ENCODE results near the gene IRF3.

The IRF3 gene

DNA sequence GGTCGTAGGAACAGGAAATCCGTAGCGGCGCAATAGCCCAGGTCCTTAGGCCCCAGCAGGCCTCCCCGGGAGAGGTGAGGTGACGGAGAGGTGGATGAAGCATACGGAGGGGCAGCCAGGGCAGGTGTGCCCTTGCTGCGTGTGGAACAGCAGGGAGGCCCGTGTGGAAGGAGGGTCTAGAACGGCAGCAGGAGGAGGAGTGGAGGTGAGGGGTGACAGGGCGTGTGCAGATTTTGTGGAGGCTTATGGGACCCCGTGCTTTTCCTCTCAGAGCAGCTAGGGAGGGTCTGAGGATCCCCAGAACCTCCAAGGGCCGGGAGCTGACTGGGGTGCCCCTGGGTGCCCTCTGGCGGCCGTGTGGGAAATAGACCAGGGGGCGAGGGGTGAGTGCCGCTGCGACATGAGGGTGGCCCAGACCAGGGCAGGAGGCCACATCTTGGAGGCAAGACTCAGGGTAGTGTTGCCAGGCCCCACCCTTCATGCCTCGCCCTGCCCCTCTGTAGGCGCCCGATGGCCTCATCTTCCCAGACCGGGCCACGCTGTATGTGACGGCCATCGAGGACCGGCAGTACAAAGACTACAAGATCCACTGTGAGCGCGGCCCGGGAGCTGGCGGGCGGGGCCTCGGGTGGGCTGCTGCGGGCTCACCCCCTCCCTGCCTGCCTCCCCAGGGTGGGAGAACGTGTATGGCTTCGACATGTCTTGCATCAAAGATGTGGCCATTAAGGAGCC is 18.8 kb upstream of the IRF3 start:
- H3K27ac ChIP-seq: peak overlapping the region; percentile 27
- TF ChIP-seq, protein P1, sequence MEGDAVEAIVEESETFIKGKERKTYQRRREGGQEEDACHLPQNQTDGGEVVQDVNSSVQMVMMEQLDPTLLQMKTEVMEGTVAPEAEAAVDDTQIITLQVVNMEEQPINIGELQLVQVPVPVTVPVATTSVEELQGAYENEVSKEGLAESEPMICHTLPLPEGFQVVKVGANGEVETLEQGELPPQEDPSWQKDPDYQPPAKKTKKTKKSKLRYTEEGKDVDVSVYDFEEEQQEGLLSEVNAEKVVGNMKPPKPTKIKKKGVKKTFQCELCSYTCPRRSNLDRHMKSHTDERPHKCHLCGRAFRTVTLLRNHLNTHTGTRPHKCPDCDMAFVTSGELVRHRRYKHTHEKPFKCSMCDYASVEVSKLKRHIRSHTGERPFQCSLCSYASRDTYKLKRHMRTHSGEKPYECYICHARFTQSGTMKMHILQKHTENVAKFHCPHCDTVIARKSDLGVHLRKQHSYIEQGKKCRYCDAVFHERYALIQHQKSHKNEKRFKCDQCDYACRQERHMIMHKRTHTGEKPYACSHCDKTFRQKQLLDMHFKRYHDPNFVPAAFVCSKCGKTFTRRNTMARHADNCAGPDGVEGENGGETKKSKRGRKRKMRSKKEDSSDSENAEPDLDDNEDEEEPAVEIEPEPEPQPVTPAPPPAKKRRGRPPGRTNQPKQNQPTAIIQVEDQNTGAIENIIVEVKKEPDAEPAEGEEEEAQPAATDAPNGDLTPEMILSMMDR (conservative IDR thresholded peaks at IDR 0.05; ENCODE audit: low read depth): peak; percentile 69
- DNase-seq (ENCODE audit: low spot score): no peak
- POLR2A ChIA-PET (ENCODE audit: low non-redundant PET): no interaction called here
- CTCF ChIA-PET: interaction anchor here (0.5 to 1.0 kb wide), 4 partner anchors 14 to 131 kb away, joined by 3 to 4 read pairs (median 4); no protein-coding TSS in a partner anchor

DNA sequence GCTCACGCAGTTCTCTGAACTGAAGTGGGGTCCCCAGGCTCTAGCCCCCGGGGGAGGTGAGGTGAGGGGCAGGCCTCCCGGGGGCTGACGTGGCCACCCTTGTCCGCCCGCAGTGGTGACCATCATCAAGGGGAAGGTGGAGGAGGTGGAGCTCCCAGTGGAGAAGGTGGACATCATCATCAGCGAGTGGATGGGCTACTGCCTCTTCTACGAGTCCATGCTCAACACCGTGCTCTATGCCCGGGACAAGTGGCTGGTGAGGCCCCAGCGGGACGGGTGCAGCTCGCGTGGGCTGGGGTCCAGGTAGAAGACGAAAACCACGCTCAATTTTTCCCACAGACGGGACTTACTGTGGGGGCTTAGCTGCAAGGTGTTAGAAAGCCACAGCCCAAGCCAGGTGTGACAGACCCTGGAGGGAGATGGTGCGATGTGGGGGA is 18.2 kb upstream of the IRF3 start:
- ChIA-PET POLR2A (ENCODE audit: low non-redundant PET) (no interaction called here), CTCF (interaction anchor here (0.6 to 1.0 kb wide), 4 partner anchors 15 to 624 kb away, joined by 3 to 4 read pairs (median 4); no protein-coding TSS in a partner anchor)
- DNase-seq (ENCODE audit: low spot score): no peak
- TF ChIP-seq, protein P1 (conservative IDR thresholded peaks at IDR 0.05; ENCODE audit: low read depth): no peak
- H3K27ac ChIP-seq: peak overlapping the region; percentile 27; the same call in 1 of the 2 replicates

DNA sequence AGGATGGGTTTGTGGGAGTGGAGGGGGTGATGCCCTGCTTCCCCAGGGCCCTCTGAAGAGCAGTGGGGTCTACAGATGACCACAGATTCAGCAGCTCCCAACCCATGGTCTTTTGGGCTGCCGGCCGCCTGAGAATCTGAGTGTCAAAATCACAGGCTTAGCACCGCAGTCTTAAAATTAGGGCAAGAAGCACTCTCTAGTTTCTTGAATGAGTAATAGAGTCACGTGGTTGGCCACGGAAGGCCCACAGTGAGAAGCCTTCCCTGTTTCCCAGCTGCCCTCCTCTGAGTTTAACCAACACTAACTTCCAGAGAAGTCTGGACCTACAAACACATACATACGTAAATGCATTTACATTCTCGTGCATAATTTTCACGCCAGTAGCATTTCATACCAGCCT is 16.6 kb upstream of the IRF3 start:
- CTCF ChIA-PET: interaction anchor here (0.6 to 0.7 kb wide), 3 partner anchors 47 to 208 kb away, joined by 3 to 5 read pairs (median 4); no protein-coding TSS in a partner anchor
- TF ChIP-seq, protein P1 (conservative IDR thresholded peaks at IDR 0.05; ENCODE audit: low read depth): no peak
- POLR2A ChIA-PET (ENCODE audit: low non-redundant PET): no interaction called here

DNA sequence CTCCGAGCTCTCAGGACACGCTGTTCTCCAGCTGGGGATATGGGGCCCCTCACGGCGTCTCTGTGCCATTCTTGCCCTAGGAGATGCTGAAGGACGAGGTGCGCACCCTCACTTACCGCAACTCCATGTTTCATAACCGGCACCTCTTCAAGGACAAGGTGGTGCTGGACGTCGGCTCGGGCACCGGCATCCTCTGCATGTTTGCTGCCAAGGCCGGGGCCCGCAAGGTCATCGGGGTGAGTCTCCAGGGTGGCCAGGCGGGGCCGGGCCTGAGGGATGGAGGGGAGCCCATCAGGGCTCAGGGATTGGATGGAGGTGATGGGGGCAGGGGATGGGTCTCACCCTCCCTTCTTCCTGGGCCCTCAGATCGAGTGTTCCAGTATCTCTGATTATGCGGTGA is 16.2 kb upstream of the IRF3 start:
- CTCF ChIA-PET: interaction anchor here (0.6 to 1.1 kb wide), 3 partner anchors 46 to 179 kb away, joined by 3 to 5 read pairs (median 5); no protein-coding TSS in a partner anchor
- DNase-seq (ENCODE audit: low spot score): no peak
- TF ChIP-seq, protein P1 (conservative IDR thresholded peaks at IDR 0.05; ENCODE audit: low read depth): no peak
- POLR2A ChIA-PET (ENCODE audit: low non-redundant PET): no interaction called here
- peak overlapping the region; percentile 88; the same call in 1 of the 2 replicates for H3K27ac ChIP-seq

More for the DNA sequence above, 16.6 kb upstream of the IRF3 start:
- peak overlapping the region; percentile 88; the same call in 1 of the 2 replicates for H3K27ac ChIP-seq
- no peak for DNase-seq (ENCODE audit: low spot score)

DNA sequence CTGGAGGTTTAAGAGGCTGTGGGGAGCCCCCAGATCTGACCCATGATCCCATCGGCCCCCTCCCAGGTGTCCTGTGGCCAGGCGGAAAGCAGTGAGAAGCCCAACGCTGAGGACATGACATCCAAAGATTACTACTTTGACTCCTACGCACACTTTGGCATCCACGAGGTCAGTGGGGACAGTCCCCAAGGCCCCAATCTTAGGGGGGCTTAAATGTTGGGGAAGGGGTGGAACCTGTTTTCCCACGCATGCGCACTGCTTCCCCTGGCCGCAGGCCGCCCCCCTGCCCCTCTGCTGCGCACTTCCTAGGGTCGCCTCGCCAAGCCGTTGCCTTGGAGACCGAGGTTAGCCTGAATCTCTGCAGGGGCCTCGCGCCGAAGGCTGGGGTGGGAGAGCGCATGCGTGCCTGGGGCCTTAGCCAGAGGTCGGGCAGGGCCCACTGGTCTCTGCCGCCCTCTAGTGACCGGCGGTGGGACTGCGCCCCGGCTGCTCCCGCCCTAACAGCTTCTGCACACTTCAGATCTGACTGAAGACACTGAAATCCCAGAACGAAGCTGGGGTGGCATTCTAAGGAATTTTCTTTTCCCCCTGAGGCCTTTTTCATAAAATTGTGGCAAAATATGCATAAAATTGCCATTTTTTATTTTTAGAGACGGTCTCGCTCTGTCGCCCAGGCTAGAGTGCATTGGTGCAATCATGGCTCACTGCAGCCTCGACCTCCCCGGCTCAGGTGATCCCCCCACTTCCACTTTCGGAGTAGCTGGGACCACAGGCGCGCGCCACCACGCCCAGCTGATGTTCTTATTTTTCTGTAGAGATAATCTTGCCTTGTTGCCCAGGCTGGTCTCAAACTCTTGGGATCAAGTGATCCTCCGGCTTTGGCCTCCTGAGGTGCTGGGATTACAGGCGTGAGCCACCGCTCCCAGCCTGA is 15.0 kb upstream of the IRF3 start:
- ChIA-PET POLR2A (ENCODE audit: low non-redundant PET) (no interaction called here), CTCF (interaction anchor here (0.5 to 1.1 kb wide), 14 partner anchors 8 to 340 kb away, joined by 3 to 5 read pairs (median 3); partner anchors contain the start of genes ADM5 and NOSIP)
- H3K27ac ChIP-seq: peak overlapping the region; percentile 88
- peak; percentile 89 for DNase-seq (ENCODE audit: low spot score)
- TF ChIP-seq, protein P1 (conservative IDR thresholded peaks at IDR 0.05; ENCODE audit: low read depth): peak; percentile 99

All from RWPE1 (cell line).